CD14-positive monocyte (primary cell): ENCODE data around the gene DHRS2. TPM values are rescaled to one million over a fixed set of nuclear protein-coding genes. Genes with fewer than 3 reads are reported as not detected.

Experiments
- DNase-seq, 3 donors: peaks; one replicate each; pipeline ENCODE4 v3.0.0-alpha.2; 2011 to 2022
- H2AFZ ChIP-seq: 2 replicates; pipeline ENCODE4 v1.6.0; 2012; ENCODE audit warnings: mild to moderate bottlenecking, low read depth, low read length, inconsistent platforms; ENCODE audit not compliant: insufficient read depth, poor library complexity, severe bottlenecking
- H3K27ac ChIP-seq, 2 donors: 1 replicate in 1 of 2; 2 replicates in 1 of 2; pipeline ENCODE4 v1.5.1; 2012 to 2013; ENCODE audit warnings: low read length in 2 of 2, control low read depth in 1 of 2, inconsistent platforms in 1 of 2, low read depth in 1 of 2, mild to moderate bottlenecking in 1 of 2
- H3K27me3 ChIP-seq, 2 donors: one replicate each; pipeline versions ENCODE4 v1.6.0 to v1.6.1; 2011 to 2013; ENCODE audit warnings: low read length in 2 of 2; ENCODE audit not compliant: control insufficient read depth in 2 of 2, insufficient read depth in 2 of 2
- H3K36me3 ChIP-seq, 2 donors: replicated peaks in 1 of 2; 1 replicate in 1 of 2; 2 replicates in 1 of 2; pipeline versions ENCODE4 v1.5.1 to v1.6.1; 2012 to 2013; ENCODE audit warnings: low read length in 2 of 2, control low read depth in 1 of 2, inconsistent platforms in 1 of 2, mild to moderate bottlenecking in 1 of 2; ENCODE audit not compliant: insufficient read depth in 2 of 2, control insufficient read depth in 1 of 2
- H3K4me1 ChIP-seq, 2 donors: 1 replicate in 1 of 2; 2 replicates in 1 of 2; pipeline versions ENCODE4 v1.5.1 to v1.6.1; 2012 to 2013; ENCODE audit warnings: low read length in 2 of 2, control low read depth in 1 of 2, inconsistent platforms in 1 of 2, mild to moderate bottlenecking in 1 of 2, moderate library complexity in 1 of 2; ENCODE audit not compliant: insufficient read depth in 2 of 2, control insufficient read depth in 1 of 2
- H3K4me2 ChIP-seq: replicated peaks from 2 replicates; pipeline ENCODE3; 2012; ENCODE audit warnings: low read length, moderate library complexity, mild to moderate bottlenecking; ENCODE audit not compliant: poor library complexity, severe bottlenecking; ENCODE audit errors: extremely low read depth
- H3K4me3 ChIP-seq, 3 experiments: fragments of 200-600 bp in 1 of 3; sonication (generic) in 1 of 3; replicated peaks in 1 of 3; 1 replicate in 2 of 3; 2 replicates in 1 of 3; pipeline ENCODE4 v1.5.1; 2011 to 2013; ENCODE audit warnings: low read length in 3 of 3, mild to moderate bottlenecking in 3 of 3, control low read depth in 2 of 3, low read depth in 2 of 3, inconsistent platforms in 1 of 3, moderate library complexity in 1 of 3
- H3K79me2 ChIP-seq: 2 replicates; pipeline ENCODE4 v1.6.0; 2012; ENCODE audit warnings: mild to moderate bottlenecking, control low read depth, inconsistent platforms, low read length, moderate library complexity; ENCODE audit not compliant: insufficient read depth
- H3K9ac ChIP-seq: 2 replicates; pipeline ENCODE4 v1.6.0; 2017; ENCODE audit warnings: low read length, mild to moderate bottlenecking; ENCODE audit not compliant: insufficient read depth, poor library complexity, severe bottlenecking
- H3K9me3 ChIP-seq, 2 donors: replicated peaks in 1 of 2; 1 replicate in 1 of 2; 2 replicates in 1 of 2; pipeline versions ENCODE4 v1.5.1 to v1.6.1; 2012 to 2013; ENCODE audit warnings: low read length in 2 of 2, control low read depth in 1 of 2; ENCODE audit not compliant: control insufficient read depth in 1 of 2, insufficient read depth in 1 of 2
- H4K20me1 ChIP-seq: 2 replicates; pipeline ENCODE4 v1.6.0; 2012; ENCODE audit warnings: mild to moderate bottlenecking, low read length, control low read depth, moderate library complexity; ENCODE audit not compliant: insufficient read depth
- H3K27ac Mint-ChIP-seq, 7 donors: one replicate each; pipeline ENCODE4 v1.8.0; 2020; ENCODE audit warnings: mild to moderate bottlenecking in 7 of 7, mixed read lengths in 7 of 7, moderate library complexity in 6 of 7, inconsistent platforms in 2 of 7
- H3K27me3 Mint-ChIP-seq, 3 donors: one replicate each; pipeline ENCODE4 v1.8.0; 2021 to 2022; ENCODE audit warnings: low read depth in 3 of 3, mild to moderate bottlenecking in 3 of 3, mixed read lengths in 3 of 3, moderate library complexity in 3 of 3, inconsistent platforms in 1 of 3
- H3K36me3 Mint-ChIP-seq, 2 donors: one replicate each; pipeline ENCODE4 v1.8.0; 2020; ENCODE audit warnings: mixed read lengths in 2 of 2, inconsistent platforms in 1 of 2, mild to moderate bottlenecking in 1 of 2
- H3K4me1 Mint-ChIP-seq: one replicate; pipeline ENCODE4 v1.8.0; 2020; ENCODE audit warnings: mild to moderate bottlenecking, mixed read lengths
- H3K4me3 Mint-ChIP-seq, 2 donors: one replicate each; pipeline ENCODE4 v1.8.0; 2020; ENCODE audit warnings: mild to moderate bottlenecking in 2 of 2, mixed read lengths in 2 of 2, moderate library complexity in 1 of 2
- H3K9me3 Mint-ChIP-seq, 7 donors: one replicate each; pipeline ENCODE4 v1.8.0; 2020 to 2022; ENCODE audit warnings: mixed read lengths in 7 of 7, mild to moderate bottlenecking in 6 of 7, moderate library complexity in 6 of 7, inconsistent platforms in 2 of 7
- WGBS: methylation state at CpG from one replicate; pipeline ENCODE4 v1.1.5; 2013; ENCODE audit warnings: missing lambda C conversion rate; ENCODE audit not compliant: insufficient coverage; 5-methylcytosine and 5-hydroxymethylcytosine counted together
- intact Hi-C, 2 donors: fragments of 100-400 bp; cut with micrococcal nuclease; formaldehyde crosslinking; loops; one replicate each; pipeline versions ENCODE4 v1.15.0 to v1.15.1; 2023
- polyA plus RNA-seq, 3 donors: library from polyadenylated mRNA; depleted of rRNA in 1 of 3; unstranded in 2 of 3; stranded (reverse) in 1 of 3; fragments of 300-500 nt in 2 of 3; fragments of >200 nt in 1 of 3; fragmentation: Illumina TruSeq in 2 of 3; gene quantifications; 1 replicate in 2 of 3; 2 replicates in 1 of 3; pipeline ENCODE4 v1.2.3, GENCODE V29; 2012 to 2021
- TF ChIP-seq, protein P1 (sequence below): fragments of 200-600 bp; IDR thresholded peaks from one replicate; pipeline ENCODE4 v1.8.0; 2022; ENCODE audit warnings: antibody characterized with exemption, mild to moderate bottlenecking

The DHRS2 gene
- polyA plus RNA-seq, 3 donors: not detected

DNA sequence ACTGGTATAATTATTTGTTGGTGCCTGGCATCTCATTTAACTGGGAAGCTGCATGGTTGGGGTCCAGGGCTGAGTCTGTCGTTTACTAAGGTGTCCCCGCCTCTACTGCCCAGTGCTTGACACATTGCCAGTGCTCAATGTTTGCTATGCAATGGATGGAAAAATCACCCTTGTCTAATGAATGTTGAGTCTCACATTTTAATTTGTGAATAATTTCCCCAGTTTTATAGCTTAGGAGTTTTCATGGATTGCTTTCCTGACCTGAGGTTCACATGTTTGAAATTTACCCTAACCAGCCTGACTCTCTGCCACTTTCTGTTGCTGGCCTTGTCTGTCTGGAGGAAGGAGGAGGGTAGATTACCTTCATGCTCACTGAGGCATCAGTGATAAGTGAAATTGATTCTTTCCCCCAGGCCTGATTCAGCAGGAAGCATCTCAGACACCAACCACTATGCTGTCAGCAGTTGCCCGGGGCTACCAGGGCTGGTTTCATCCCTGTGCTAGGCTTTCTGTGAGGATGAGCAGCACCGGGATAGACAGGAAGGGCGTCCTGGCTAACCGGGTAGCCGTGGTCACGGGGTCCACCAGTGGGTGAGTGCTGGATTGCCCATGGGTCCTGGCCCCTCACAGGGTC, 2.4 kb downstream of the DHRS2 start:
- H3K4me1 Mint-ChIP-seq: peaks cover 5% of the 10 kb centered on the region
- H2AFZ ChIP-seq: no peak overlapping the region
- no peak overlapping the region for H3K4me3 ChIP-seq
- H3K27me3 ChIP-seq: no peaks in the 10 kb centered on the region
- H3K36me3 ChIP-seq: no peaks in the 10 kb centered on the region
- no peak for DNase-seq
- peaks cover 0 to 1% (median 1%) of the 10 kb centered on the region in 3 donors for H3K27me3 Mint-ChIP-seq
- no peak overlapping the region for H3K27ac ChIP-seq
- peaks cover 0 to 14% (median 7%) of the 10 kb centered on the region in 7 donors for H3K9me3 Mint-ChIP-seq
- no peaks in the 10 kb centered on the region for H3K36me3 Mint-ChIP-seq
- H3K9ac ChIP-seq: no peak overlapping the region
- H3K4me2 ChIP-seq: no peak overlapping the region
- no peaks in the 10 kb centered on the region for H4K20me1 ChIP-seq
- no peaks in the 10 kb centered on the region for H3K9me3 ChIP-seq
- H3K4me3 Mint-ChIP-seq: no peak overlapping the region
- WGBS: 96% methylated on average over 4 of the region's 8 CpGs
- TF ChIP-seq, protein P1, sequence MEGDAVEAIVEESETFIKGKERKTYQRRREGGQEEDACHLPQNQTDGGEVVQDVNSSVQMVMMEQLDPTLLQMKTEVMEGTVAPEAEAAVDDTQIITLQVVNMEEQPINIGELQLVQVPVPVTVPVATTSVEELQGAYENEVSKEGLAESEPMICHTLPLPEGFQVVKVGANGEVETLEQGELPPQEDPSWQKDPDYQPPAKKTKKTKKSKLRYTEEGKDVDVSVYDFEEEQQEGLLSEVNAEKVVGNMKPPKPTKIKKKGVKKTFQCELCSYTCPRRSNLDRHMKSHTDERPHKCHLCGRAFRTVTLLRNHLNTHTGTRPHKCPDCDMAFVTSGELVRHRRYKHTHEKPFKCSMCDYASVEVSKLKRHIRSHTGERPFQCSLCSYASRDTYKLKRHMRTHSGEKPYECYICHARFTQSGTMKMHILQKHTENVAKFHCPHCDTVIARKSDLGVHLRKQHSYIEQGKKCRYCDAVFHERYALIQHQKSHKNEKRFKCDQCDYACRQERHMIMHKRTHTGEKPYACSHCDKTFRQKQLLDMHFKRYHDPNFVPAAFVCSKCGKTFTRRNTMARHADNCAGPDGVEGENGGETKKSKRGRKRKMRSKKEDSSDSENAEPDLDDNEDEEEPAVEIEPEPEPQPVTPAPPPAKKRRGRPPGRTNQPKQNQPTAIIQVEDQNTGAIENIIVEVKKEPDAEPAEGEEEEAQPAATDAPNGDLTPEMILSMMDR: no peak
- peaks cover 3 to 4% of the 10 kb centered on the region in 2 donors for H3K4me1 ChIP-seq
- intact Hi-C loops: no loop called here
- no peak overlapping the region for H3K27ac Mint-ChIP-seq
- no peaks in the 10 kb centered on the region for H3K79me2 ChIP-seq

DNA sequence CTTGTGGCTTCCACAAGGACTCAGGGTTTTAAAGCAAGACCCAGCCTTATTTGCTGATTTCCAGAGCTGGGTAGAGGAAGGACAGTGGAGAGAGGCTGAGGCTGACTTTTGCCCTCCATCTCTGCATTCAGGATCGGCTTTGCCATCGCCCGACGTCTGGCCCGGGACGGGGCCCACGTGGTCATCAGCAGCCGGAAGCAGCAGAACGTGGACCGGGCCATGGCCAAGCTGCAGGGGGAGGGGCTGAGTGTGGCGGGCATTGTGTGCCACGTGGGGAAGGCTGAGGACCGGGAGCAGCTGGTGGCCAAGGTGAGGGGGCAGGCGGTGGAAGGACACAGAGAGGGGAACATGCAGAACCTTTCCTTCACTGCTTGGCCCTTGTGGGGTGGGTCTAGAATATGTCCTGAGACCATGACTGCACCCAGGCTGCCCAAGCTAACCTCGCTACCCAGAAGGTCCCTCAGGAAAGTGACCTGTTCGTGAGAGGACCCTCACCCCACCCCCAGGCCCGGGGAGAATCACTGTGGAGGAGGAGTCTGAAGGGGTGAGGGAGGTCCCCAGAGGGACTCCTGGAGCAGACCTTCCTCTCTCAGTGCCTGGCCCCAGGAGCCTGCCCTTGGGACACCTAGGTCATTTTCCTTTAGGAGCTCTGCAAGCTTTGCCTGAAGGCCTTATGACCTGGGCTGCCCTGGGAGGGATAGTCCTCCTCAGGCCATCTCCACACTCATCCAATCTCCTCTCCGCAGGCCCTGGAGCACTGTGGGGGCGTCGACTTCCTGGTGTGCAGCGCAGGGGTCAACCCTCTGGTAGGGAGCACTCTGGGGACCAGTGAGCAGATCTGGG, 3.1 kb downstream of the DHRS2 start:
- 95% methylated on average over 17 of the region's 21 CpGs for WGBS
- Mint-ChIP-seq H3K27me3 (peaks cover 0 to 1% (median 0%) of the 10 kb centered on the region in 3 donors), H3K9me3 (peaks cover 0 to 14% (median 7%) of the 10 kb centered on the region in 7 donors), H3K36me3 (no peaks in the 10 kb centered on the region), H3K4me1 (peaks cover 5% of the 10 kb centered on the region), H3K4me3 (no peak overlapping the region), H3K27ac (no peak overlapping the region)
- DNase-seq: no peak
- Histone ChIP-seq H3K9ac (no peak overlapping the region), H3K27me3 (no peaks in the 10 kb centered on the region), H3K4me2 (no peak overlapping the region), H3K36me3 (no peaks in the 10 kb centered on the region), H3K79me2 (no peaks in the 10 kb centered on the region), H3K4me3 (no peak overlapping the region), H2AFZ (no peak overlapping the region), H4K20me1 (no peaks in the 10 kb centered on the region), H3K9me3 (no peaks in the 10 kb centered on the region), H3K4me1 (peaks cover 3 to 4% of the 10 kb centered on the region in 2 donors), H3K27ac (no peak overlapping the region)
- intact Hi-C loops: no loop called here
- TF ChIP-seq, protein P1: no peak
